PFSK-1 (cell line): ENCODE data around the gene EIF3D.

ENCODE experiments used
- POLR2AphosphoS5 ChIP-seq: IDR thresholded peaks from 2 replicates; pipeline ENCODE4 v1.6.1; 2012; ENCODE audit warnings: low read depth, mild to moderate bottlenecking, control low read depth, low read length, moderate library complexity
- REST ChIP-seq, 2 experiments: IDR thresholded peaks; 2 replicates each; pipeline versions ENCODE4 v1.6.1 to v1.8.0; 2011 to 2012; ENCODE audit warnings: low read depth in 2 of 2, low read length in 2 of 2, control low read depth in 1 of 2, inconsistent platforms in 1 of 2, mild to moderate bottlenecking in 1 of 2, moderate library complexity in 1 of 2; ENCODE audit not compliant: insufficient read depth in 1 of 2
- TAF1 ChIP-seq: IDR thresholded peaks from 2 replicates; pipeline ENCODE4 v1.6.1; 2012; ENCODE audit warnings: low read length, control low read depth, borderline replicate concordance; ENCODE audit not compliant: insufficient read depth

GRCh38 chr22:36565686-36566085 lies 36.7 kb upstream of the EIF3D start:
- no peak for TF ChIP-seq POLR2AphosphoS5
- TF ChIP-seq TAF1 = no peak
- TF ChIP-seq REST (IDR thresholded peaks at IDR 0.05; ENCODE audit: insufficient read depth in 1 of 2, low read depth in 2 of 2, low read length in 2 of 2) = no peak
